Stomach (tissue), 9 donors: ENCODE results near the gene GOLGA2. TPM values are rescaled to one million over a fixed set of nuclear protein-coding genes. Genes with fewer than 3 reads are reported as not detected.

Experiments used
- DNase-seq, 2 donors: peaks; one replicate each; pipeline versions ENCODE4 v3.0.0 to v3.0.0-alpha.2; 2013 to 2019
- H3K27ac ChIP-seq, 5 donors: fragments of 200-600 bp in 4 of 5; sonication (generic) in 4 of 5; one replicate each; pipeline ENCODE4 v1.5.1; 2013 to 2019; ENCODE audit warnings: mild to moderate bottlenecking in 1 of 5, moderate library complexity in 1 of 5
- H3K27me3 ChIP-seq, 3 donors: fragments of 200-600 bp; sonication (generic); one replicate each; pipeline ENCODE4 v1.5.1; 2017 to 2019; ENCODE audit warnings: mixed run types in 1 of 3
- H3K36me3 ChIP-seq, 4 donors: fragments of 200-600 bp; sonication (generic); 1 replicate in 3 of 4; 2 replicates in 1 of 4; pipeline ENCODE4 v1.5.1; 2016 to 2019
- H3K4me1 ChIP-seq, 4 donors: fragments of 200-600 bp; sonication (generic); one replicate each; pipeline ENCODE4 v1.5.1; 2016 to 2019
- H3K4me3 ChIP-seq, 4 donors: fragments of 200-600 bp; sonication (generic) in 3 of 4; one replicate each; pipeline ENCODE4 v1.5.1; 2016 to 2019; ENCODE audit warnings: mild to moderate bottlenecking in 1 of 4
- H3K9me3 ChIP-seq, 4 donors: fragments of 200-600 bp; sonication (generic); one replicate each; pipeline ENCODE4 v1.5.1; 2016 to 2019
- EP300 ChIP-seq: sonication (generic); formaldehyde crosslinking; IDR thresholded peaks from one replicate; pipeline ENCODE4 v1.6.1; 2017; ENCODE audit warnings: antibody characterized with exemption
- POLR2A ChIP-seq, 4 donors: fragments of 450-650 bp; IDR thresholded peaks; one replicate each; pipeline ENCODE4 v1.6.1; 2016; ENCODE audit warnings: antibody characterized with exemption in 4 of 4, control low read depth in 2 of 4, mild to moderate bottlenecking in 1 of 4, moderate library complexity in 1 of 4
- POLR2AphosphoS5 ChIP-seq, 3 donors: sonication (generic); formaldehyde crosslinking; IDR thresholded peaks; one replicate each; pipeline ENCODE4 v1.6.1; 2016; ENCODE audit warnings: antibody characterized with exemption in 3 of 3
- WGBS, 5 donors: extraction: QIAGEN DNeasy Blood & Tissue Kit in 3 of 5; methylation state at CpG; one replicate each; pipeline versions ENCODE4 v1.1.5 to v1.1.7; 2013 to 2018; 5-methylcytosine and 5-hydroxymethylcytosine counted together
- intact Hi-C: fragments of 100-400 bp; cut with DNase I; formaldehyde crosslinking; loops from one replicate; pipeline ENCODE4 v1.15.1; 2023; ENCODE audit warnings: low total_unique reads
- polyA plus RNA-seq, 3 donors: library from polyadenylated mRNA; stranded (reverse); fragments of 200-250 nt; gene quantifications; one replicate each; pipeline ENCODE4 v1.2.3, GENCODE V29; 2013
- total RNA-seq, 5 donors: library from RNA; depleted of rRNA; stranded (reverse); fragments of >200 nt; gene quantifications; one replicate each; pipeline versions ENCODE4 v1.1.0 to v1.2.3, GENCODE V29; 2014 to 2016
- TF ChIP-seq, protein P1 (sequence below), 7 experiments: fragments of 450-650 bp in 4 of 7; fragments of 200-600 bp in 3 of 7; sonication (generic) in 3 of 7; IDR thresholded peaks; one replicate each; pipeline ENCODE4 v1.5.1; 2016 to 2019; ENCODE audit warnings: antibody characterized with exemption in 7 of 7, control low read depth in 2 of 7, mild to moderate bottlenecking in 1 of 7
- donor health status: healthy with polysubstance abuse.
- donor health status: Bipolar disorder and iron deficiency.
- donor health status: healthy.

The GOLGA2 gene
- total and polyA plus RNA-seq, 8 donors = 48.4 to 204 (median 63.8) TPM

DNA sequence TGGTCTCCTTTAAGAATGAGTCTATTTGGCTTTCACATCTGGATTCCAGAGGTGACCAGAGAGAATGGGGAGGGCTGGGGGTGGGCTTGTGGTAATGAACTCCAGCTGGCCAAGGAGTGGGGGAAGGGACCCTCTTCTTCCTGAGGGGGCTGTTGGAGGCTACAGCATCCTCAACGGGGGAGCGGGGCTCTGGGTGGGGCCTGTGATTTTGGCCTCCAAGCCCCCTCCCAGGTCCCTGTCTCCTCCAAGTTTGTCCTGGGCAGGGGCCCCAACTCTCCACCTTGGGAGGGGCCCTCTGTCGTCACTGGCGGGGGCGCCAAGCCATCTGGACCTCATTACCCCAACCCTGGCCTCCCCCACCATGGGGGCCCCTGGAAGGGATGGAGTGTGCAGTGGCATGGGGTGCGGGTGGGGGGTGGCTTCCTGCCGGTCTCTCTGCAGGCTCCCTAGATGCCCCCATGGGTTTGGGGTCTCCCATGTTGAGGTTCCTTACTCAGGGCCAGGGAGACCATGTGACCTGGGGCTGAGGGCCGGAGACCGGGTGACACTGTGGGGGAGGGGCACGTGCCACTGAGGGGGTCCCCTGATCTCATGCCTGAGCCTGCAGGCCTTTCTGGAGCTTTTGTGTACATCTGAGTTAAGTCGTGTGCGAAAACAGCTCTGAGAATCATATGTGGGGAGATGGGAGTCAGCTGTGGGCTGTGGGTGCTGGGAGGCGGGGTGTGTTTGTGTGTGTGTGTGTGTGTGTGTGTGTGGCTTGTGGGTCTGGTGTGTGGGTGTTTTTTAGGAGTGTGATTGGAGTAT is 32.4 kb downstream of the GOLGA2 start:
- H3K27me3 ChIP-seq = peaks cover 0 to 31% (median 10%) of the 10 kb centered on the region in 3 donors
- peaks cover 6 to 23% (median 18%) of the 10 kb centered on the region in 4 donors for H3K4me1 ChIP-seq
- TF ChIP-seq POLR2AphosphoS5 (IDR thresholded peaks at IDR 0.05) (no peak), EP300 (no peak), POLR2A (IDR thresholded peaks at IDR 0.05) (no peak)
- TF ChIP-seq, protein P1, sequence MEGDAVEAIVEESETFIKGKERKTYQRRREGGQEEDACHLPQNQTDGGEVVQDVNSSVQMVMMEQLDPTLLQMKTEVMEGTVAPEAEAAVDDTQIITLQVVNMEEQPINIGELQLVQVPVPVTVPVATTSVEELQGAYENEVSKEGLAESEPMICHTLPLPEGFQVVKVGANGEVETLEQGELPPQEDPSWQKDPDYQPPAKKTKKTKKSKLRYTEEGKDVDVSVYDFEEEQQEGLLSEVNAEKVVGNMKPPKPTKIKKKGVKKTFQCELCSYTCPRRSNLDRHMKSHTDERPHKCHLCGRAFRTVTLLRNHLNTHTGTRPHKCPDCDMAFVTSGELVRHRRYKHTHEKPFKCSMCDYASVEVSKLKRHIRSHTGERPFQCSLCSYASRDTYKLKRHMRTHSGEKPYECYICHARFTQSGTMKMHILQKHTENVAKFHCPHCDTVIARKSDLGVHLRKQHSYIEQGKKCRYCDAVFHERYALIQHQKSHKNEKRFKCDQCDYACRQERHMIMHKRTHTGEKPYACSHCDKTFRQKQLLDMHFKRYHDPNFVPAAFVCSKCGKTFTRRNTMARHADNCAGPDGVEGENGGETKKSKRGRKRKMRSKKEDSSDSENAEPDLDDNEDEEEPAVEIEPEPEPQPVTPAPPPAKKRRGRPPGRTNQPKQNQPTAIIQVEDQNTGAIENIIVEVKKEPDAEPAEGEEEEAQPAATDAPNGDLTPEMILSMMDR (IDR thresholded peaks at IDR 0.05) = no peak
- peak overlapping the region in 4 of 5 donors; percentile 8 to 73 (median 48) for H3K27ac ChIP-seq
- no peaks in the 10 kb centered on the region for H3K9me3 ChIP-seq
- H3K36me3 ChIP-seq = peaks cover 0 to 5% (median 0%) of the 10 kb centered on the region in 4 donors
- peak overlapping the region in 2 of 4 donors; percentile 29 to 30 for H3K4me3 ChIP-seq
- intact Hi-C loops = no loop called here
- WGBS, 5 donors = 39 to 62% (median 59%) methylated on average over 6 to 13 of the region's 13 CpGs
- DNase-seq = peak in 1 of 2 donors; percentile 86

DNA sequence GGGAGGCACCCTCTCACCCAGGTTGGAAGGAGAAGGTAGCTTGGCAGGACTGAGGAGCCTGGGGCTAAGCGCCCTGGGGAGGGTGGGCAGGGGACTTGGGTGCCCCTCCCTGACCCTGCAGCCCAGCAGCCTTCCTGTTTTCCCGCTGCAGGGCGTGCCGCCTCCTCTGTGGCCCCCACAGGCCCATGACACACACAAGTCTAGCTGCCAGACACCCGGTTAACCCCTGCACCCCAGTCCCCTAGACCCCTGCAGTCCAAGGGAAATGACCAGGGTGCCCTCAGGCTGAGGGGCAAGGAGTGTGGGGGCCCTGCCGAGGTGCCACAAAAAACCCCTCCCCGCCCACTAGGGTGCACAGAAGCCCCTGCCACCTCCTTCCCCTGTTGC is 33.0 kb downstream of the GOLGA2 start:
- DNase-seq = peak in 1 of 2 donors; percentile 60
- 47 to 62% (median 57%) methylated on average over 3 to 7 of the region's 7 CpGs for WGBS, 5 donors
- Histone ChIP-seq H3K4me1 (peaks cover 6 to 23% (median 18%) of the 10 kb centered on the region in 4 donors), H3K9me3 (no peaks in the 10 kb centered on the region), H3K36me3 (peaks cover 0 to 5% (median 0%) of the 10 kb centered on the region in 4 donors), H3K4me3 (no peak overlapping the region), H3K27ac (peak overlapping the region in 3 of 5 donors; percentile 8 to 73 (median 69)), H3K27me3 (peaks cover 0 to 31% (median 10%) of the 10 kb centered on the region in 3 donors)
- TF ChIP-seq, protein P1 (IDR thresholded peaks at IDR 0.05) = no peak
- TF ChIP-seq POLR2A (IDR thresholded peaks at IDR 0.05) = no peak
- TF ChIP-seq POLR2AphosphoS5 (IDR thresholded peaks at IDR 0.05) = no peak
- TF ChIP-seq EP300 = no peak
- intact Hi-C loops = no loop called here

DNA sequence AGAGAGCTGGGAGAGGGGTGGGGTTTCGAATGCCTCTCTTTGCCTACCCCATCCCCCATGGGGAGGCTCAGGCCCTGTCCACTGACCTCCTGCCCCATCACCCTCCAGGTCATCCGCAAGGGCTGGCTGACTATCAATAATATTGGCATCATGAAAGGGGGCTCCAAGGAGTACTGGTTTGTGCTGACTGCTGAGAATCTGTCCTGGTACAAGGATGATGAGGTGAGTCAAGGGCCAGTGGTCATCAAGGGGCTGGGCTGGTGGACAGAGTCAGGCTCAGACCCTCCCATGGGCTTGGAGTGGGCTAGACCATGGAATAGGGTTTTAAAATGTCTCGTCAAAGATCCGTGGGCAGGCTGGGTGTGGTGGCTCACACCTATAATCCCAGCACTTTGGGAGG is 33.7 kb downstream of the GOLGA2 start:
- Histone ChIP-seq H3K27ac (peak overlapping the region in 2 of 5 donors; percentile 8 to 73), H3K36me3 (peaks cover 0 to 5% (median 0%) of the 10 kb centered on the region in 4 donors), H3K27me3 (peaks cover 0 to 31% (median 10%) of the 10 kb centered on the region in 3 donors), H3K4me1 (peaks cover 6 to 23% (median 18%) of the 10 kb centered on the region in 4 donors), H3K4me3 (no peak overlapping the region), H3K9me3 (no peaks in the 10 kb centered on the region)
- intact Hi-C loops = no loop called here
- no peak for TF ChIP-seq EP300
- TF ChIP-seq POLR2AphosphoS5 (IDR thresholded peaks at IDR 0.05) = no peak
- TF ChIP-seq, protein P1 (IDR thresholded peaks at IDR 0.05) = no peak
- no peak for TF ChIP-seq POLR2A (IDR thresholded peaks at IDR 0.05)
- WGBS, 5 donors = 80 to 92% (median 85%) methylated on average over 4 of the region's 4 CpGs
- DNase-seq = no peak

DNA sequence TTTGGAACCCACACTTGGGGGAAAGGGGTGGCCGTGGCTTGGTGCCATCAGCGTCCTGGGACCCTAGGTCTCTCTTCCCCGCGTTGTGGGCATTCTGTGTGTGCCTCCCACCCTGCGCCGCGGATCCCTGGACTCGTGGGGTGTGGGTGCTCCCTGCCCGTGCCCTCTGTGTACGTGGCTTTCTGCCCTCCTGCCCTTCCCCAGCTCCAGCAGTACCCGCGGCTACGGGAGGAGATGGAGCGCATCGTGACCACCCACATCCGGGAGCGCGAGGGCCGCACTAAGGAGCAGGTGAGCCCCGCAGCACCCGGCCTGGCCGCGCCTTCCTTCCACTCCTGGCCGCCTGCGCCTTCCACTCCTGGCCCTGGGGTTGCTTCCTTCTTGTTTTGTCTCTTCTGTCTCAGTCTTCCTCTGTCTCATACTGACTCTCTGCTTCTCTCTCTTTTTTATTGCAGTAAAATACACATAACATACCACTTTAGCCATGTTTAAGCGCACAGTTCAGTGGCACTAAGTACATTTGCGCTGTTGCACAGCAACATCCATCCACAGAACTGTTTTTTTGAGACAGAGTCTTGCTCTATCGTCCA is 41.9 kb downstream of the GOLGA2 start:
- intact Hi-C loops = no loop called here
- no peak overlapping the region for H3K27ac ChIP-seq
- no peak overlapping the region for H3K4me3 ChIP-seq
- DNase-seq = no peak
- 81 to 88% (median 83%) methylated on average over 22 to 28 of the region's 28 CpGs for WGBS, 5 donors
- no peaks in the 10 kb centered on the region for H3K4me1 ChIP-seq
- H3K27me3 ChIP-seq = no peaks in the 10 kb centered on the region
- H3K36me3 ChIP-seq = no peaks in the 10 kb centered on the region
- TF ChIP-seq EP300 (no peak), POLR2A (IDR thresholded peaks at IDR 0.05) (no peak), POLR2AphosphoS5 (IDR thresholded peaks at IDR 0.05) (no peak)
- TF ChIP-seq, protein P1 (IDR thresholded peaks at IDR 0.05) = no peak
- no peaks in the 10 kb centered on the region for H3K9me3 ChIP-seq
